GM19372 (cell line): ENCODE measurements around the gene MXRA8.
A peak's percentile ranks its signal among the peaks of the same experiment; 100 is the strongest.

Experiments used
- ATAC-seq: cut with Tn5 transposase; IDR thresholded peaks from one replicate; pipeline ENCODE4 v1.9.1; 2021; ENCODE audit warnings: mild to moderate bottlenecking, low read depth, moderate library complexity; ENCODE audit not compliant: unreplicated experiment

The MXRA8 gene

DNA sequence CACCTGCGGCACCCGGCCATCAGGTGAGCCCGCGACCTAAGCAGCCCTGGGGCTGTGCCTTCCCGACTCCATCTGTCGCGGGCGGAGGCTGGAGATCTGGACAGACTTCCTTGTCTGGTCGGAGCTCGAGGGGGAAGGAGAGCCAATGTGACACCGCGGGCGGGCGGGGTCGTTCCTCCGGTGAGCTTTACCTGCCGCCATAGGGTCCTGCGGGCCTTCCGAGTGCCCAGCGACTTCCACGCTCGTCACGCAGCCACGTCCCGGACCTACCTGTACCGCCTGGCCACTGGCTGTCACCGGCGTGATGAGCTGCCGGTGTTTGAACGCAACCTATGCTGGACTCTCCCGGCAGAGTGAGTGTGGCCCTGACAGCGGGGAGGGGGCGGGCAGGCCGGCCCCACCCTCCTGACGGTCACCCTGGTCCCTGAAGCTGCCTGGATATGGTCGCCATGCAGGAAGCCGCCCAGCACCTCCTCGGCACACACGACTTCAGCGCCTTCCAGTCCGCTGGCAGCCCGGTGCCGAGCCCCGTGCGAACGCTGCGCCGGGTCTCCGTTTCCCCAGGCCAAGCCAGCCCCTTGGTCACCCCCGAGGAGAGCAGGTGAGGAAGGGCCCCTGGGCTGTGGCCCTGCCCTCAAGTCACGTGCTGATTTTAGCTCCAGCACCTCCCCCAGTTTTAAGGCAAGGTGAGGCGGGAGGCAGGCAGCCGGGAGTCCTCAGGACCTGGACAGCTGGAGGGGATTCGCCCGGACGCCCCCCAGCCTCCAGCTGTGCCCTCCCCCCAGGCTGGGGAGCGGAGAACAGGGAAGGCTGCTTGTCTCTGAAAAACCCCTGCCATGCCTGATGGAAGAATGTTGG is 48.9 kb downstream of the MXRA8 start:
- no peak for ATAC-seq

DNA sequence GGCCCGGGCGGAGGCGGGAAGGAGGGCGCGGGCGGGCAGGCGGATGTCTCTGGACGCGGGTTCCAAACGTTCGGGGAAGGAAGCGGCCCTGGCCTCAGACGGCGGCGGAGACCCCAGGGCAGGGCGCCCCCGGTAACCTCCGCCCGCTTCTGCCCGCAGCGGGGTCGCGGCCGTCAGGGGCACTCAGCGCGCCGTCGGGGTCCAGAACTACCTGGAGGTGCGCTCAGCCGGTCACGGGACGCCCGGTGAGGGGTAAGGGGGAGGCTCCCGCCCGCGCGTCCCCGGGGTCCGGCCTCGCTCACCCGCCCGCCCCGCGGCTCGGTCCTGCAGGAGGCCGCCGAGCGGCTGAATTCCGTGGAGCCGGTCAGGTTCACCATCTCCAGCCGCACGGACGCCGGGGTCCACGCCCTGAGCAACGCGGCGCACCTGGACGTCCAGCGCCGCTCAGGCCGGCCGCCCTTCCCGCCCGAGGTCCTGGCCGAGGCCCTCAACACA is 49.6 kb downstream of the MXRA8 start:
- ATAC-seq, result peak; percentile 4

DNA sequence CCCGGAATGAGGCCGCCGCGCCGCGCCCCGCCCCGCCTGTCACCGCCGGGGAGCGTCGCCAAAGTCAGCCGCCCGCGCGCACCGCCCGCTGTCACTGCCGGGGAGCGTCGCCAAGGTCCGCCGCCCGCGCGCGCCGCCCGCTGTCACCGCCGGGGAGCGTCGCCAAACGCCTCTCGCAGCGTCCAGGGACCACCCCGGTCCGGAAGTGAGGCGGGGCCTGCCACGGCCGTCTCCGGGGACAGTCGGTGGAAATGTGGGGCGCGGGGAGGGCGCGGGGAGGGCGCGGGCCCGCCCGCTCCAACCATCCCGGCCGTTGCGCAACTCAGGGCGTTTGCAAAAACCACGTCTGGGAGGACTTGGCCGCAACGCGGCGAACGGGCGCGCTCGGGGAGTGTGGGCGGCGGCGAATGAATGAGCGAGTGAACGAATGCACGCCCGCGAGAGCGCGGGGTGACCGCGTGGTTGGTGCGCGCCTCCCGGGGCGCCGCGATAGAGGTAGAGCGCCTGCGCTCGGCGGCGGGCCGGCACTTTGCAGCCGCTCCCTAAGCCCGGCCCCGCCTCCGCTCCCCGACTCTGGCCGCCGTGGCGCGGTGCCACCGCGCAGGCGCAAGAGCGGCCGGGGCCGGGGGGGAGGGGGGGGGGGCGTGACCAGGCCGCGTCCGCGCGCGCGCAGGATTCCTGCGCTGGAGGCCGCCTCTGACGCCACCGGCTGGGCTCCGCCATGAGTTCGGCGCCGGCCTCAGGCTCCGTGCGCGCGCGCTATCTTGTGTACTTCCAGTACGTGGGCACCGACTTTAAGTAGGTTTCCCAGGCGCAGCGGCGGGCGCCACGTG is 50.2 kb downstream of the MXRA8 start, which contains the start of the genes ACAP3 and PUSL1:
Gene ACAP3, minus strand, starts transcription at position 8 of the 833 bp plus-strand sequence. CDS start 115 bp downstream, outside the sequence.
Gene PUSL1, plus strand, starts transcription at position 675 of the 833 bp plus-strand sequence. Its CDS starts 47 bp downstream, at position 722.
- ATAC-seq, result peak; percentile 66

DNA sequence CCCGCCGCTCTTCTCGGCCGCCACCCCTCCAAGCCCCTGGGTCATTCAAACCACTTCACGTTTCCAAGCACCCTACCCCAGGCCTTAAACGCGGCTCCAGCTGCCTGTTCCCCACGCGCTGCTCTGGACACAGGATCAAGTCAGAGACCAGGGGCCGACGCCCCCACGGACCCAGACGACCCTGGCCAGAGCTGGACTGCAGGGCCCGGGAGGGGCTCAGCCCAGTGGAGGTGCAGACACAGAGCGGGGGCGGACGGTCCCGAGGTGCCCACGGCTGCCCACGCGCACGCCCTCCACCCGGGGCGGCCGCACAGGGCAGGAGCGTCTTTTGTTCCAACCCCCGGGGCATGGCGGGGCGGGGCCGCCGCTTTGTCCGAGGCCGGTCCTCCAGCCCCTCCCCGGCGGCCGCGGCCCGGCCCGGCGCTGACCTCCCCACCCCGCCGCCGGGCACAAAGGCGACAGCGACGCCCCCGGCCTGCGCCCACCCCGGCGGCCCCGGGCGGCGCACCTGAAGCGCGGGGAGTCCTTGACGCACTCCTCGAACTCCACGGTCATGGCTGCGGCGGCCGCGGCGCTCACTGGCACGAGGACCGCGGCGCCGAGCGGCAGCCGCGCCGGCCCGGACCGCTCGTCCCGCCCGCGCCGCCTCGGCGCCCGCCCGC is 51.0 kb downstream of the MXRA8 start:
- ATAC-seq, result peak; percentile 3

DNA sequence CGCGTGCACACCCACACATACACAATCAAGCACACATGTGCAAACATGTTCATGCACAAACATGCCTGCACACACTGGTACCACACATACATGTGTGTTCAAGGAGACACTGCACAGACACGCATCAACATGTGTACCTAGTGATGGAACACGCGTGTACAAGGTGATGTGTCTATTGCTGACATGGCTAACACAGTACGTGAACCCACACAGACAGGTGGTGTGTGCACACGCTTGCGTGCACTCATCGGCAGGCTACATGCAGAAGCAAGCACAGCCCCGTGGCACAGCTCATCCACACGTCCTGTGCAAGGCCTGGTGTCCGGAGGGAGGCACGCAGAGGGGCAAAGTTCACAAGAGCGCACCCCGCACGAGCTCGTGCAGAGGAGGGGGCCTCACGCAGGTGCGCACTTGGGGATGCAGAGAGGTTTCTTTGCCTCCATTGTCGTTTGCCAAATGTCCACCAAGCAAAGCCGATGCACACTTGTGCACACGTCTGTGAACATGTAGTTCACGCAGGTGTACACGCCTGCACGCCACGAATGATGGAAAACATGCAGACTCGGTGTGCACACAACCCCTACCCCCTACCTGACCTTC is 51.6 kb downstream of the MXRA8 start:
- ATAC-seq, result no peak

DNA sequence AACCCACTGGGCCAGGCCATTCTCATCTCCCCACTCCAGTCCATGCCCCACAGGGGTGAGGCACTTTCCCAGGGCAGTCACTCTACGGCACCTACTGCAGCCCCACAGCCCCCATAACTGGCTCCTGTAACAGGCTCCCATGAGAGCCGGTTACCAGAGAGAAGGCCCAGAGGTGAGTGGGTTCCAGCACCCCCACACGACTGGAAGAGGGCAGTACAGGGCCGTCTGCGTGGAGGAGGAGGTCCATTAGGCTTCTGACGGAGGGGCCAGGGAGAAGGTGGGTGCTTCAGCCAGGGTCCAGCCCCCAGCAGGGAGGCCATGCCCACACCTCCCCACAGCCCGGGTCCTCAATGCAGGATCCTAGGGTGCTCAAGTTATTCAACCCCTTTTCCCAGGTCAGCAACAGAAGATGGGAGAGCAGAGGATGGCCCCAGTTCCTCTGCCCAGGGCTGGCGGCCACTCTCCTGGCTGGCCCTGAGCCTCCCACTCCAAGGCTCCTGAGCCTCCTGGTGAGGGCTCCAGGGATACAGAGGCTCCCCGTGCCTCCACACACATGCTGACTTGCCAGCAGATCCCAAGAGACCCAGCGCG is 52.2 kb downstream of the MXRA8 start:
- no peak for ATAC-seq

DNA sequence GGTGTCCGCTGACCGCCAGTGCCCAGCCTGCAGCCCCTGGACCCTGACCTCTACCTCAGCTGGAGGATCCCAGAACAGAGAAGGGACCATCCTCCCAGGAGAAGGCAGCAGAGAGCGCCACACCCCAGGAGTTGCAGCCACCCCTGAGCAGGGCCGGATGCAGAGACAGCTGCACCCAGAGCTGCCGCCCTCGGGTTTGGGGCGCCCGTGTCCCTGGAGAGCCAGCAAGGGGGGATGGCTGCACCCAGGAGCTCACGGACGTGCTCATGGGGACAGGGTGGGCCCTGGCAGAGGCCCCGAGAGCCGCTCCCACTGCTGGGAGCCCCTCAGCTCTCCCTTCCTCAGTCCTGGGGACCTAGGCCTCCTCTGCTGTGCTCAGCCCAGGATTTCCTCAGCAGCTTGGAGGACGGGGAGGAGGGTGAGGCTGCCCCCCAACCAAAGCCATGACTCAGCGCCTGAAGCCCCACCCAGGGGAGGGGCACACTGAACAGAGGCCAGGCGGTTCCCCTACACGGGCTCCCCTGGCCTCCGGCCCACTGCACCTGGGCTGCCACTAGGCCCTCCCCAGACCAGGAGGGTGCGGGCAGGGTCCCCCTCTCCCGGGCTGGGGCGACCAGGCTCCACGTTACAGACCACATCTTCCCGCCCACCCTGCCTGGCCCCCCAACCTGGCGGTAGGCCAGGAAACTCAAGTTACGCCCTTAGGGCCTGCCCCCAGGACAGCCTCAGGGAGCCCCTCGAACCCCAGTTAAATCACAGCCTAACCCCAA is 52.9 kb downstream of the MXRA8 start:
- ATAC-seq, result no peak

DNA sequence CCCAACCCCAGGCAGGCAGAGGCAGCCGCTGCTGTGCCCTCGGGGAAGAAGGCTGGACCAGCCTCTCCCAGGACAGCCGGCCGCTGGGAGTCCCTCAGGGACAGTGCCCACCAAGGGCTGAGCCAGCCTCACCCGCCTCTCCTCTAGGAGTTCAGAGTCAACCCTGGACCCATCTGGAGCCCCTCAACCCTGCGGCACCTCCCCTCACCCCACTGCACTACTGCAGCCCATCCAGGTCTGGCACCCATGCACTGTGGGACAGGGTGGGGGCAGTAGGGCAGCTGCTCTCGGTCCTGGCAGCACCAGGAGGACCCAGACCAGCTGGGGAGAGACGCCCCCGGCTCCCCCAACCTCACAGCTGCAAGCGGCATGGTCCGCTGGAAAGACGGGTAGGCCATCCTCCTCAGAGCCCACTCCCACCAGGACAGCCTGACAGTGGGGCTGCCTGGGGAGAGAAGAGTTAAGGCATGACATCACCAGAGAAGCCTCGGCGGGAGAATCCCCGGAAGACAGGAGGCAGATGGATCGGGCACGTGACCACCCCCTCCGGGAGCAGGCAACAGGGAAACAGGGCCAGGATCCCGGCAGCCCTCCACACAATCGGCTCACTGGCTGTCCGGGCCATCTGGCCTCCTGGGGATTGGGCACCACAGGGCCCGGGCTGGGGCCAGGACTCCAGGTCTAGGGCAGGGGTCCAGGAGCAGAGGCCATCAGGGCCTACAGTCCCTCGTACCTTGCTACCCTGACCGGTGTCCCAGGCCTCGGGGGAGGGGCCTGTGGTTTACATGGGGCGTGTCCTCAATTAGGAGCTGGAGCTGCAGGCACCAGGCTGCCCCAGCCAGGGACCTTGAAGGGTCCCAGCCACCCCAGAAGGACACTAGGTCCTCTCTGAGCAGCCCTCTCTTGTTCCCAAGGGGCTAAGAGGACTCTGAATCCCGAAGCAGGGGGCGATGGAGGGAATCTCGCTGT is 53.7 kb downstream of the MXRA8 start:
- ATAC-seq, result no peak

DNA sequence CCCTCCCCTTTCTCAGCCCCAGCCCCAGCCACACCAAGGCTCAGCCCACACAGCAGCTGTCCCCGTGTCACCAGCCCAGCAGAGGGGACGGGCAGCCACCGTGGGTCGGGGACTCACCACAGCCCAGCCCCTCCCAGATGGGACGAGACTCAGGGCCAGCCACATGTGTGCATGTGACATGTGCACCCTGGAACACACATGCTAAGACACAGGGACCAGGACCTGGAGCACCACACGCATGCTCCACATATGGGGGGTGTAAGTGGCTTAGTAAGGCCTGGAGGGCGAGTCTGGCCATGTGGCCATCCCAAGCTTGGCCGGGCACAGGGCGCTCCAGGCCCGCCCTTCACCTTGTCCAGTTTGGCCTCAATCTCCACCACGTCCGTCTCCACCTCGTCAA is 54.6 kb downstream of the MXRA8 start:
- no peak for ATAC-seq

DNA sequence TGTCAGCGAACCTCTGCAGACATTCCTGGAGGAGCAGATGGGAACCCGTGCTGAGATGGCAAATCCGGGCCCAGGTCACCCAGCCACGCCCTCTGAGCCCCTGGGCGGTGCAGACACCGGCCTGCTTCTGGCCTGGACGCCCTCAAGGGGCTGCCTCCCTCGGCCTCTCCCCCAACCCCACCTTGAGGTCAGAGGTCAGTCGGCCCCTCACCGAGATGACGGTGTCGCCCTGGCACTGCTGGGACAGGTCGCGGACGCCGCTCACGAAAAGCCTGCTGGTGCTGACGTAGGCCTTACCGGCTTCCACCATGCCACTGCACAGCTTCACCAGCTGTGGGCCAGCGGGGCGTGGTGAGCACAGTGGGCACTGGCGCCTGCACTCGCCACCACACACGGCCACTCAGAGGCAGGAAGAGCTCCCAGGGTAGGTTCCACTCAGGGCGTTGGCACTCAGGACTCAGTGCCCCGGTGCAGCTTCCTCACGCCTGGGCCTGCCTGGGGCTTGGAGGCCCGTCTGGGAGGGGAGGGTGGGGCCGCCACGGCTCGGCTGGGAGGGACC is 55.3 kb downstream of the MXRA8 start:
- no peak for ATAC-seq
